Skeletal muscle tissue (tissue), 4 donors: ENCODE data around the gene TNN. TPM values are rescaled to one million over a fixed set of nuclear protein-coding genes. Genes with fewer than 3 reads are reported as not detected.
"Not testable (repeated sequence)": the region's sequence is repeated elsewhere in the genome, so short reads cannot be mapped to it uniquely, and the experiment has no call there.

Experiments
- H3K27ac ChIP-seq: one replicate; pipeline ENCODE4 v1.7.0; 2013; ENCODE audit warnings: mild to moderate bottlenecking, low read depth, low read length, inconsistent platforms
- H3K27me3 ChIP-seq, 3 donors: one replicate each; pipeline ENCODE4 v1.7.0; 2013; ENCODE audit warnings: low read length in 3 of 3; ENCODE audit not compliant: control insufficient read depth in 3 of 3, insufficient read depth in 3 of 3
- H3K36me3 ChIP-seq, 3 donors: one replicate each; pipeline ENCODE4 v1.7.0; 2013; ENCODE audit warnings: low read length in 3 of 3; ENCODE audit not compliant: control insufficient read depth in 3 of 3, insufficient read depth in 3 of 3
- H3K4me1 ChIP-seq, 3 donors: one replicate each; pipeline ENCODE4 v1.7.0; 2013; ENCODE audit warnings: low read length in 3 of 3, mild to moderate bottlenecking in 3 of 3; ENCODE audit not compliant: control insufficient read depth in 3 of 3, insufficient read depth in 3 of 3
- H3K4me3 ChIP-seq, 3 donors: one replicate each; pipeline ENCODE4 v1.7.0; 2013; ENCODE audit warnings: low read length in 3 of 3
- H3K9ac ChIP-seq, 3 donors: one replicate each; pipeline ENCODE4 v1.7.0; 2013; ENCODE audit warnings: low read length in 3 of 3, mild to moderate bottlenecking in 3 of 3, moderate library complexity in 2 of 3, low read depth in 1 of 3
- H3K9me3 ChIP-seq, 3 donors: one replicate each; pipeline ENCODE4 v1.7.0; 2013; ENCODE audit warnings: low read length in 3 of 3; ENCODE audit not compliant: control insufficient read depth in 3 of 3
- total RNA-seq: library from RNA; depleted of rRNA; stranded (reverse); fragments of >200 nt; gene quantifications from one replicate; pipeline ENCODE4 v1.2.3, GENCODE V29; 2014
- donor health status: Osteomylitis.

The TNN gene, protein sequence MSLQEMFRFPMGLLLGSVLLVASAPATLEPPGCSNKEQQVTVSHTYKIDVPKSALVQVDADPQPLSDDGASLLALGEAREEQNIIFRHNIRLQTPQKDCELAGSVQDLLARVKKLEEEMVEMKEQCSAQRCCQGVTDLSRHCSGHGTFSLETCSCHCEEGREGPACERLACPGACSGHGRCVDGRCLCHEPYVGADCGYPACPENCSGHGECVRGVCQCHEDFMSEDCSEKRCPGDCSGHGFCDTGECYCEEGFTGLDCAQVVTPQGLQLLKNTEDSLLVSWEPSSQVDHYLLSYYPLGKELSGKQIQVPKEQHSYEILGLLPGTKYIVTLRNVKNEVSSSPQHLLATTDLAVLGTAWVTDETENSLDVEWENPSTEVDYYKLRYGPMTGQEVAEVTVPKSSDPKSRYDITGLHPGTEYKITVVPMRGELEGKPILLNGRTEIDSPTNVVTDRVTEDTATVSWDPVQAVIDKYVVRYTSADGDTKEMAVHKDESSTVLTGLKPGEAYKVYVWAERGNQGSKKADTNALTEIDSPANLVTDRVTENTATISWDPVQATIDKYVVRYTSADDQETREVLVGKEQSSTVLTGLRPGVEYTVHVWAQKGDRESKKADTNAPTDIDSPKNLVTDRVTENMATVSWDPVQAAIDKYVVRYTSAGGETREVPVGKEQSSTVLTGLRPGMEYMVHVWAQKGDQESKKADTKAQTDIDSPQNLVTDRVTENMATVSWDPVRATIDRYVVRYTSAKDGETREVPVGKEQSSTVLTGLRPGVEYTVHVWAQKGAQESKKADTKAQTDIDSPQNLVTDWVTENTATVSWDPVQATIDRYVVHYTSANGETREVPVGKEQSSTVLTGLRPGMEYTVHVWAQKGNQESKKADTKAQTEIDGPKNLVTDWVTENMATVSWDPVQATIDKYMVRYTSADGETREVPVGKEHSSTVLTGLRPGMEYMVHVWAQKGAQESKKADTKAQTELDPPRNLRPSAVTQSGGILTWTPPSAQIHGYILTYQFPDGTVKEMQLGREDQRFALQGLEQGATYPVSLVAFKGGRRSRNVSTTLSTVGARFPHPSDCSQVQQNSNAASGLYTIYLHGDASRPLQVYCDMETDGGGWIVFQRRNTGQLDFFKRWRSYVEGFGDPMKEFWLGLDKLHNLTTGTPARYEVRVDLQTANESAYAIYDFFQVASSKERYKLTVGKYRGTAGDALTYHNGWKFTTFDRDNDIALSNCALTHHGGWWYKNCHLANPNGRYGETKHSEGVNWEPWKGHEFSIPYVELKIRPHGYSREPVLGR (N-terminal part only)
- total RNA-seq = 5.7 TPM

DNA sequence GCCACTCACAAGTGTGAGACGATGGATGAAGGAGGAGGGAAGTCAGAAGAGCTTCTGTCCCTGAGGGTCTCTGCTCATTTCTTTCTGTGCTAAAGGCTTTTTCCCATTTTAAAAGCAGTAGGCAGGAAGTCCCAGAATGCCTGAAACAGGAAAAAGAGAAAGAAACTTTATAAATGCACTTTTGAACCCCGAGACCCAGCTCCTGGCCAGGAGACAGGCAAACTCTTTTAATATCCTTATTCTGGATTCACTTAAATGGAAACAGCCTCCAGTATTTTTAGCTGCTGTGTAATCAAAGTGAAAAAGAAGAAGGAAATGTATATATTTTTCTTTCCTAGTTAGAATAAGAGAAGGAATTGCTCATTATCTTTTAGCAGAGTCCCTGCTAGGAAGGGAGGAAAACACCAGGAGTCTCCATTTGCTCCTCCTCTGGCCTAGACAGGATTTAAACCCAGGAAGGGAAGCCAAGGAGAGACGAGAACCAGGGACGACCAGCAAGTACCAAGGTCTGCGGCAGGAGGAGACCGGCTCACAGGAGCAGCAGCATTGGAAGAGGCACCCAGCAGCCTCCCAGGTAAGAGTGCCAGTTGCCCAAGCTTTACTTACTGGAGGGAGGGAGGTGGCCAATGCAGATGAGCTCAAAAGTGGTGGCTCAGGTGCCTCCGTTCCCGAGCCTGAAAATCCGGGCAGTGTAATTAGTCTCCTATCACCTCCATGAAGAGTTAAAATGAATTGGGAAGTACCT lies at the start of gene TNN:
Gene TNN (plus strand): TSS at position 472 of the 745 bp plus-strand sequence. CDS start 9,586 bp downstream, outside the sequence.
- Histone ChIP-seq H3K27me3 (no peaks in the 10 kb centered on the region), H3K4me1 (peaks cover 5 to 13% (median 8%) of the 10 kb centered on the region in 3 donors), H3K9ac (peak within 1 kb of the TSS in 1 of 3 donors; percentile 8), H3K9me3 (no peaks in the 10 kb centered on the region), H3K36me3 (no peaks in the 10 kb centered on the region), H3K4me3 (no peak within 1 kb of the TSS), H3K27ac (no peak within 1 kb of the TSS)

DNA sequence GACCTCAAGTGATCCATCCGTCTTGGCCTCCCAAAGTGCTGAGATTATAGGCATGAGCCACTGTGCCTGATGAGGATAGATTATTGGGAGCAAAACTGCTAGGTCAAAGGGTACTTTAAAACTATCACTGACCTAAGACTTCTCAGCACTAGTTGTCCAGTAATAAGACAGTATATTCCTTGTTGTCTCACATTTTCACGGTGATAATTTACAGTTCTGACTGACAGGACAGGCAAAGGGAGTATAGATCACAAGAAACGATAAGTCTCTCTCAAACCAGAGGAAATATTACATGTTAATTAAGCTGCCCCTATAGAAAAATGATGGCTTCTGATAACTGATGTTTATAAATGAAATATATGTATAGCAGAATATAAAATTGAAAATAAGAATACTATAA lies 48.1 kb upstream of the TNN start:
- no peak overlapping the region for H3K4me3 ChIP-seq
- H3K4me1 ChIP-seq = peaks cover 18 to 34% (median 21%) of the 10 kb centered on the region in 3 donors
- H3K9ac ChIP-seq = no peak overlapping the region
- H3K27me3 ChIP-seq = no peaks in the 10 kb centered on the region
- peaks cover 15 to 26% (median 23%) of the 10 kb centered on the region in 3 donors for H3K36me3 ChIP-seq
- no peak overlapping the region for H3K27ac ChIP-seq
- H3K9me3 ChIP-seq = no peaks in the 10 kb centered on the region

DNA sequence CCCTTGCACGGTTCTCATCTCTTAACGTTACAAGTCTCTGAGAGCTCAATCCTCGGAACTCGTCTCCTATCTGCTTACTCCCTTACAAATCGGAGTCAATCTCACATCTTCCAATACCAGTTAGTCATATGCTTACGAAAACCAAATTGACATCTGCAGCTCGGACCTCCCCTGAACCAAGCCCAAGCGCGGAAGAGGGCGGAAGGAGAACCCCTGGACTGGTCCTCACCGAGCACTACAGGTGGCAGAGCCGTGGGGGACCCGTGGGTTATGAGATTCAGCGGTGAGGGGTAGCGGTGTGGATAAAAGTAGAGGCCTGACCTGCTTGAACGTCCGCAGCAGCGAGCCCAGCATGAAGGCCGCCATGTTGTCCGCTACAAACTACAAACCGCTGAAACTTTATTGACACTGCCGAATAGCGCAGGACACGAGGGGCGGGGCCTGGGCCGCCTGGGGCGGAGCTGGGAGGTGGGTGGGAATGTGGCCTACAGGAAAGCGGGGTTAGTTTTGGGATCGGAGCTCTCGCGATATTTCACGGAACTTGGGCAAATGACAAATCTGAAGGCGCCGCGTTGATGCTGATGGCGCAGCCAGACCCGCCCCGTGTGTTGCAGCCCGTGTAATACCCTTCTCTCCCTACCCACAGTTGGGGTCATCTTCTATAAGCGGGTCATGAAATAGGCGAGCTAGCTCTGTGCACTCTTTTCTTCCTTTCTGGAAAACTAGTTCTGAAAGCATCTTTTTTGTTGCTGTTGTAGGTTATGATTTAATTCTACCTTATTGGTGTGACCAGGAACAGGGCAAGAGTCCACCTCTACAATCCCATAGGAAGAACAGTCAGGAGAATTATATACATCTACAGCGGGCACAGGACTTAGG lies 44.4 kb upstream of the TNN start, which contains the start of gene MRPS14:
Gene MRPS14 (minus strand): TSS at position 383 of the 879 bp plus-strand sequence. CDS start 17 bp downstream, at position 366.
- Histone ChIP-seq H3K9me3 (no peaks in the 10 kb centered on the region), H3K9ac (peak within 1 kb of the TSS; percentile 97 to 99 (median 98)), H3K36me3 (peaks cover 2 to 6% (median 3%) of the 10 kb centered on the region in 3 donors), H3K27me3 (no peaks in the 10 kb centered on the region), H3K4me1 (peaks cover 9 to 15% (median 11%) of the 10 kb centered on the region in 3 donors), H3K4me3 (peak within 1 kb of the TSS; percentile 98 to 100 (median 99)), H3K27ac (peak within 1 kb of the TSS; percentile 85)

DNA sequence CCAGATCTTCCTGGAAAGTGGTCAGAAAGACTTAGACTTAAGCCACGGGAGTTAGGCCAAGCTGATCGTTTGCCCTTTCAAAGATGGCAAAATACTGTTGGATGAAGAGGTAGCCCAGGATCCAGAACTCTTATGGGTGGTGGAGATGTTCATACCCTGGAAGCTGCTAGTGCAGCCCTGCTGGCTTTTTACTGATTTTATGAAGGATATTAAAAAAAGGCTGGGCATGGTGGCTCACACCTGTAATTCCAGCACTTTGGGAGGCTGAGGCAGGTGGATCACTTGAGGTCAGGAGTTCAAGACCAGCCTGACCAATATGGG lies 43.8 kb upstream of the TNN start:
- H3K27me3 ChIP-seq, H3K9me3 ChIP-seq, H3K36me3 ChIP-seq: not testable (repeated sequence)
- peak overlapping the region in 2 of 3 donors; percentile 69 to 80 for H3K9ac ChIP-seq
- H3K4me3 ChIP-seq = peak overlapping the region; percentile 98 to 100 (median 99)
- peaks cover 9 to 15% (median 11%) of the 10 kb centered on the region in 3 donors for H3K4me1 ChIP-seq
- peak overlapping the region; percentile 85 for H3K27ac ChIP-seq

DNA sequence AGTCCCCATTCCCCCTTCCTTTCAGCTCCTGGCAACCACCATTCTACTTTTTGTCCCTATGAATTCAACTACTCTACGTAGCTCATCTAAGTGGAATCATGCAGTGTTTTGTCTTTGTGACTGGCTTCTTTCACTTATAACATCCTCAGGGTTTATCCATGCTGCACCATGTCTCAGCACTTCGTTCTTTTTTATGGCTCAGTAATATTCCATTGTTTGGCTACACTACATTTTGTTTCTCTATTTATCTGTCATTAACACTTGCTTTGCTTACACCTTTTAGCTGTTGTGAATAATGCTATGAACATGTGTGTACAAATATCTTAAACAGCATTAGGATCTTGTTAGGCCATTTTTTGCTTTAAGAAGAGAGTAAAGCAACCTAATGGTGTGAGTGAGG lies 42.9 kb upstream of the TNN start:
- Histone ChIP-seq H3K27ac (no peak overlapping the region), H3K4me1 (peaks cover 11 to 20% (median 14%) of the 10 kb centered on the region in 3 donors), H3K9me3 (no peaks in the 10 kb centered on the region), H3K27me3 (no peaks in the 10 kb centered on the region), H3K4me3 (no peak overlapping the region), H3K9ac (no peak overlapping the region), H3K36me3 (peaks cover 0 to 4% (median 3%) of the 10 kb centered on the region in 3 donors)

DNA sequence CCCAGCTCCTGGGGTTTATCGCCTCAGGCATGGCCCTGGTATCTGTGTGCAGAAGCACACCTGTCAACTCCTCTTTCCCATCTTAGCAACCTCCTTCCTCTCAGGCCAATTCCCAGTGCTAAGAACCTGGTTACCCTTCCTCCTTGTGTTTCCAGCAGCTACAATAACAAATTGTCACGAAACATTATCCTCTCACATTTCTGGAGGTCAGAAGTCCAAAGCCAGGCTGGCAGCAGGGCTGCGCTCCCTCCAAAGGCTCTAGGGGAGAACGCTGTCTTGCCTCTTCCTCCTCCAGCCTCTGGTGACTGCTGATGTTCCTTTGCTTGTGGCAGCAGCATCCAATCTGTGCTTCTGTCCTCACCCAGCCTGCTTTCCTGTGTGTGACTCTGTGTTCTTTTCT lies 33.7 kb upstream of the TNN start:
- Histone ChIP-seq H3K27ac (no peak overlapping the region), H3K9me3 (no peaks in the 10 kb centered on the region), H3K36me3 (no peaks in the 10 kb centered on the region), H3K4me1 (peaks cover 0 to 7% (median 6%) of the 10 kb centered on the region in 3 donors), H3K4me3 (no peak overlapping the region), H3K27me3 (no peaks in the 10 kb centered on the region), H3K9ac (peak overlapping the region in 1 of 3 donors; percentile 33)

DNA sequence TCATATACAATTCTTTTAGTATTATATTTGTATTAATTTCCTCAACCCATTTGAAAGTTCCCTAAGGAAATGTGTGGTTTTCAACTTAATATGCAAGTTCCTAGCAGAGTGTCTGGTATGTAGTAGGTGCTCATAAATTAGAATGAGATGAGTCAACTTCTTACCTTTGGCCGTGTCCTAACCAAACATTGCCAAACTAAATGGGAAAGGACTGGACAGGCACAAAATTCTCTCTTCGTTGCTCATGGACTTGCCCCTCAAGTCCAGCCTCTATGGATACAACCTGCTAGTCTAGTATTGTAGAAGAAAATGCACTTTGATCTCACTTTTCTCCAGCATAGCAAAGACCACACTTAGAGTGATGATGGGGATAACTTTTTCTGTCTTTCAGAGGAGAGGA lies 32.9 kb upstream of the TNN start:
- Histone ChIP-seq H3K27me3 (no peaks in the 10 kb centered on the region), H3K4me1 (peaks cover 0 to 2% (median 1%) of the 10 kb centered on the region in 3 donors), H3K27ac (no peak overlapping the region), H3K9ac (no peak overlapping the region), H3K4me3 (no peak overlapping the region), H3K9me3 (no peaks in the 10 kb centered on the region), H3K36me3 (no peaks in the 10 kb centered on the region)

DNA sequence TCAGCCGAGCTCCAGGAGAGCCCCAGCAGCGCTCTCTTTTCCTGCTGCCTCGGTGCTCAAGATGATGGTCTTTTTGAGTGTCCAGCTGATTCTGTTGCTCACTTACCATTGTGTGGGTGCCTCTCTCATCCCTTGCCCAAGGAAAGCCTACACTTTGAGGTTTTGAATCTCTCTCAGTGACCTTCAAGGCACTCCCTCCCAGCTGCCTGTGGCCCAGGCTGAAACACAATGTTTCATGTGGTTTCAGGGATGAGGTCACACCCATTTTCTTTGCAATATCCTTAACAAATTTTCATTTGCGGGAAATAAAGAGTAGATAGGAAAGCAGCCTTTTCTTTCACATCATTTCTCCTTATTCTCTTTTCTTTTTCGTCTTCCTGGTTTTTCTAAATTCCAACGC lies 31.8 kb upstream of the TNN start:
- Histone ChIP-seq H3K9me3 (no peaks in the 10 kb centered on the region), H3K27me3 (no peaks in the 10 kb centered on the region), H3K4me3 (no peak overlapping the region), H3K4me1 (no peaks in the 10 kb centered on the region), H3K36me3 (no peaks in the 10 kb centered on the region), H3K9ac (no peak overlapping the region), H3K27ac (no peak overlapping the region)
